DOHH2 (cell line): ENCODE measurements around the gene BLNK.

Source experiments
- H3F3A ChIP-seq: fragments of 200-600 bp; sonication (generic), shearing (Covaris generic); 2 replicates; pipeline ENCODE4 v1.6.0; 2016; ENCODE audit warnings: antibody characterized with exemption, mild to moderate bottlenecking; ENCODE audit not compliant: control insufficient read depth, insufficient read depth
- H3K27ac ChIP-seq: fragments of 200-600 bp; sonication (generic); 2 replicates; pipeline ENCODE4 v1.5.1; 2014; ENCODE audit warnings: low read depth, mild to moderate bottlenecking, low read length, moderate library complexity
- H3K27me3 ChIP-seq: fragments of 200-600 bp; sonication (generic); 2 replicates; pipeline ENCODE4 v1.6.1; 2014; ENCODE audit warnings: mild to moderate bottlenecking, low read length, mixed read lengths; ENCODE audit not compliant: control insufficient read depth
- H3K36me3 ChIP-seq: fragments of 200-600 bp; sonication (generic); 2 replicates; pipeline ENCODE4 v1.6.1; 2014; ENCODE audit warnings: mild to moderate bottlenecking, low read length, moderate library complexity, mixed read lengths; ENCODE audit not compliant: control insufficient read depth
- H3K4me1 ChIP-seq: fragments of 200-600 bp; sonication (generic); 2 replicates; pipeline ENCODE4 v1.6.1; 2014; ENCODE audit warnings: mild to moderate bottlenecking, low read length, mixed read lengths; ENCODE audit not compliant: control insufficient read depth
- H3K4me2 ChIP-seq: fragments of 200-600 bp; sonication (generic); 2 replicates; pipeline ENCODE4 v1.6.0; 2014; ENCODE audit warnings: mild to moderate bottlenecking, low read length, moderate library complexity
- H3K4me3 ChIP-seq: fragments of 200-600 bp; sonication (generic); 2 replicates; pipeline ENCODE4 v1.5.1; 2014; ENCODE audit warnings: mild to moderate bottlenecking, low read length, mixed read lengths
- H3K79me2 ChIP-seq: fragments of 200-600 bp; sonication (generic); 2 replicates; pipeline ENCODE4 v1.6.1; 2014; ENCODE audit warnings: mild to moderate bottlenecking, low read length, mixed read lengths; ENCODE audit not compliant: control insufficient read depth
- H3K9me2 ChIP-seq: fragments of 200-600 bp; sonication (generic); replicated peaks from 2 replicates; pipeline ENCODE4 v1.6.1; 2014; ENCODE audit warnings: mild to moderate bottlenecking, low read length, mixed read lengths; ENCODE audit not compliant: control insufficient read depth
- H3K9me3 ChIP-seq: fragments of 200-600 bp; sonication (generic); 2 replicates; pipeline ENCODE4 v1.6.1; 2014; ENCODE audit warnings: antibody characterized with exemption, low read length, mixed read lengths; ENCODE audit not compliant: control insufficient read depth, insufficient read depth
- H4K20me1 ChIP-seq: fragments of 200-600 bp; sonication (generic); 2 replicates; pipeline ENCODE4 v1.6.0; 2014; ENCODE audit warnings: low read depth, mild to moderate bottlenecking, antibody characterized with exemption, low read length, moderate library complexity; ENCODE audit not compliant: control insufficient read depth, insufficient read depth
- EZH2phosphoT487 ChIP-seq: fragments of 200-600 bp; sonication (generic); IDR thresholded peaks from 2 replicates; pipeline ENCODE4 v1.6.1; 2017; ENCODE audit warnings: borderline replicate concordance, mild to moderate bottlenecking, antibody characterized with exemption, low read length, moderate library complexity, mixed read lengths
- TF ChIP-seq, protein P1 (sequence below): fragments of 200-600 bp; sonication (generic); IDR thresholded peaks from one replicate; pipeline ENCODE4 v1.5.1; 2014; ENCODE audit warnings: antibody characterized with exemption, mild to moderate bottlenecking, low read depth, low read length; ENCODE audit not compliant: poor library complexity, severe bottlenecking

Gene BLNK

DNA sequence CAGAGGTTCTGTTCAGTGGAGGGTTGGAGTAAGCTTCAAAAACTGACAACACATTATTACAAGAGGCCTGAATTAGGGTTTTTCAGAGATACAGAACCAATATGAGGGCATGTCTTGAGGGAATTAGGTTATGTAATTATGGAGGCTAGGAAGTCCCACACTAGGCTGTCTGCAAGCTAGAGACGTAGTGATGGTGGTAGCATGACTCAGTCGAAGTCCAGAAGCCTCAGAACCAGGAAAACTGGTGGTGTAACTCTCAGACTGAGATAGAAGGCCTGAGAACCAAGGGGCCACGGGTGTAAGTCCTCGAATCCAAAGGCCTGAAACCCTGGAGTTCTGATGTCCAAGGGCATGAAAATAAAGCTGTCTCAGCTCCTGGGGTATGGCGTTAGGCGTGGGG lies 105.6 kb downstream of the BLNK start:
- H3K9me2 ChIP-seq, result no peaks in the 10 kb centered on the region
- no peaks in the 10 kb centered on the region for H4K20me1 ChIP-seq
- TF ChIP-seq, protein P1, sequence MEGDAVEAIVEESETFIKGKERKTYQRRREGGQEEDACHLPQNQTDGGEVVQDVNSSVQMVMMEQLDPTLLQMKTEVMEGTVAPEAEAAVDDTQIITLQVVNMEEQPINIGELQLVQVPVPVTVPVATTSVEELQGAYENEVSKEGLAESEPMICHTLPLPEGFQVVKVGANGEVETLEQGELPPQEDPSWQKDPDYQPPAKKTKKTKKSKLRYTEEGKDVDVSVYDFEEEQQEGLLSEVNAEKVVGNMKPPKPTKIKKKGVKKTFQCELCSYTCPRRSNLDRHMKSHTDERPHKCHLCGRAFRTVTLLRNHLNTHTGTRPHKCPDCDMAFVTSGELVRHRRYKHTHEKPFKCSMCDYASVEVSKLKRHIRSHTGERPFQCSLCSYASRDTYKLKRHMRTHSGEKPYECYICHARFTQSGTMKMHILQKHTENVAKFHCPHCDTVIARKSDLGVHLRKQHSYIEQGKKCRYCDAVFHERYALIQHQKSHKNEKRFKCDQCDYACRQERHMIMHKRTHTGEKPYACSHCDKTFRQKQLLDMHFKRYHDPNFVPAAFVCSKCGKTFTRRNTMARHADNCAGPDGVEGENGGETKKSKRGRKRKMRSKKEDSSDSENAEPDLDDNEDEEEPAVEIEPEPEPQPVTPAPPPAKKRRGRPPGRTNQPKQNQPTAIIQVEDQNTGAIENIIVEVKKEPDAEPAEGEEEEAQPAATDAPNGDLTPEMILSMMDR, result no peak
- TF ChIP-seq EZH2phosphoT487, result no peak
- no peak overlapping the region for H3K4me3 ChIP-seq
- no peaks in the 10 kb centered on the region for H3K27me3 ChIP-seq
- no peak overlapping the region for H3K4me2 ChIP-seq
- H3K4me1 ChIP-seq, result peaks cover 38% of the 10 kb centered on the region
- H3F3A ChIP-seq, result no peaks in the 10 kb centered on the region
- no peaks in the 10 kb centered on the region for H3K79me2 ChIP-seq
- H3K36me3 ChIP-seq, result peaks cover 21% of the 10 kb centered on the region
- H3K27ac ChIP-seq, result no peak overlapping the region
- H3K9me3 ChIP-seq, result no peaks in the 10 kb centered on the region

DNA sequence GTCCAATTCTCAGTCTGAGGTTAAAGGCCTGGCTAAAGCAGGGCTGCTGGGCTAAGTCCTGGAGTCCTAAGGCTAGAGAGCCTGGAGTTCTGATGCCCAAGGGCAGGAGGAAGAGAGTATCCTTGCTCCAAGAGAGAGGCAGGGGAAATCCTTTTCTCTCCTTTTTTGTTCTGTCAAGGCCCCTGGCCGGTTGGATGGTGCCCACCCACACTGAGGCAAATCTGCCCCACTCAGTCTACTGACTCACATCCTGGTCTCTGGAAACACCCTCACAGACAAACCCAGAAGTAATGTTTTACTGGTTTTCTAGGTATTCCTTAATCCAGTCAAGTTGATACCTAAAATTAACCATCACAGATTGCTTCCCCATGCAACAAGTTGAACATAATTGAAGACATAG lies 118.3 kb downstream of the BLNK start:
- H3F3A ChIP-seq, result no peaks in the 10 kb centered on the region
- no peak overlapping the region for H3K27ac ChIP-seq
- H3K4me3 ChIP-seq, result no peak overlapping the region
- no peaks in the 10 kb centered on the region for H4K20me1 ChIP-seq
- H3K9me3 ChIP-seq, result no peaks in the 10 kb centered on the region
- H3K4me1 ChIP-seq, result no peaks in the 10 kb centered on the region
- H3K27me3 ChIP-seq, result no peaks in the 10 kb centered on the region
- no peaks in the 10 kb centered on the region for H3K9me2 ChIP-seq
- no peaks in the 10 kb centered on the region for H3K79me2 ChIP-seq
- peaks cover 69% of the 10 kb centered on the region for H3K36me3 ChIP-seq
- H3K4me2 ChIP-seq, result no peak overlapping the region
- TF ChIP-seq, protein P1, result no peak
- TF ChIP-seq EZH2phosphoT487, result no peak

DNA sequence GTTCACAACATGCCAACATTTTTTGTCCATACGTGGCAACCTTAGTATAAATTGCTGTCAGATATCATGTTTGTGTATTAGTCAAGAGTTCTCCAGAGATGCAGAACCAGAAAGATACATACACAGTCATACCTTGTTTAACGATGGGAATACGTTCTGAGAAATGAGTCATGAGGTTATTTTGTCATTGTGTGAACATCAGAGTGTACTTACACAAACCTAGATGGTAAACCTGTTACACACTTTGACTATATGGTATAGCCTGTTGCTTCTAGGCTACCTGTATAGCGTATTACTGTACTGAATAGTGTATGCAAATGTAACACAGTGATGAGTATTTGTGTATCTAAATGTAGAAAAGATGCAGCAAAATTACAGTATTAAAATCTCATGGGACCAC lies 118.9 kb downstream of the BLNK start:
- H3K27ac ChIP-seq, result no peak overlapping the region
- H3K4me2 ChIP-seq, result no peak overlapping the region
- no peaks in the 10 kb centered on the region for H3K4me1 ChIP-seq
- H3K9me2 ChIP-seq, result no peaks in the 10 kb centered on the region
- H3K36me3 ChIP-seq, result peaks cover 66% of the 10 kb centered on the region
- H3K79me2 ChIP-seq, result no peaks in the 10 kb centered on the region
- H3K27me3 ChIP-seq, result no peaks in the 10 kb centered on the region
- TF ChIP-seq, protein P1, result no peak
- TF ChIP-seq EZH2phosphoT487, result no peak
- H3F3A ChIP-seq, result no peaks in the 10 kb centered on the region
- H4K20me1 ChIP-seq, result no peaks in the 10 kb centered on the region
- no peaks in the 10 kb centered on the region for H3K9me3 ChIP-seq
- no peak overlapping the region for H3K4me3 ChIP-seq
